ENCODE results near the gene SMAD6. TPM values are rescaled to one million over a fixed set of nuclear protein-coding genes. Genes with fewer than 3 reads are reported as not detected.

The SMAD6 gene
- total RNA-seq, 1 donor = 27.2 TPM

- TF ChIP-seq CTCF (IDR thresholded peaks at IDR 0.05; ENCODE audit: insufficient read depth, low read length) = no peak
- no peak overlapping the region for H3K4me3 ChIP-seq (ENCODE audit: low read depth, low read length)
- no peak for DNase-seq (ENCODE audit: low read depth)
Observed at GRCh38 chr15:66673410-66674322, 28.4 kb upstream of the SMAD6 start.

GRCh38 chr15:66674756-66675155, 27.3 kb upstream of the SMAD6 start:
- DNase-seq (ENCODE audit: low read depth) = no peak
- H3K4me3 ChIP-seq (ENCODE audit: low read depth, low read length) = no peak overlapping the region
- TF ChIP-seq CTCF (IDR thresholded peaks at IDR 0.05; ENCODE audit: insufficient read depth, low read length) = no peak

GRCh38 chr15:66675446-66675845, 26.6 kb upstream of the SMAD6 start:
- H3K4me3 ChIP-seq (ENCODE audit: low read depth, low read length) = no peak overlapping the region
- no peak for DNase-seq (ENCODE audit: low read depth)
- no peak for TF ChIP-seq CTCF (IDR thresholded peaks at IDR 0.05; ENCODE audit: insufficient read depth, low read length)

- DNase-seq (ENCODE audit: low read depth) = no peak
- no peak overlapping the region for H3K4me3 ChIP-seq (ENCODE audit: low read depth, low read length)
- TF ChIP-seq CTCF (IDR thresholded peaks at IDR 0.05; ENCODE audit: insufficient read depth, low read length) = no peak
Observed at GRCh38 chr15:66677336-66677735, 24.7 kb upstream of the SMAD6 start.

- DNase-seq (ENCODE audit: low read depth) = no peak
- no peak for TF ChIP-seq CTCF (IDR thresholded peaks at IDR 0.05; ENCODE audit: insufficient read depth, low read length)
Observed at GRCh38 chr15:66679061-66679656, 22.9 kb upstream of the SMAD6 start.

GRCh38 chr15:66679657-66680108, 22.4 kb upstream of the SMAD6 start:
- DNase-seq (ENCODE audit: low read depth) = no peak
- no peak overlapping the region for H3K4me3 ChIP-seq (ENCODE audit: low read depth, low read length)
- no peak for TF ChIP-seq CTCF (IDR thresholded peaks at IDR 0.05; ENCODE audit: insufficient read depth, low read length)

More at GRCh38 chr15:66679061-66679656, 22.9 kb upstream of the SMAD6 start:
- no peak overlapping the region for H3K4me3 ChIP-seq (ENCODE audit: low read depth, low read length)
